Measurements from ENCODE around the gene MRPL14. TPM values are rescaled to one million over a fixed set of nuclear protein-coding genes. Genes with fewer than 3 reads are reported as not detected.

The MRPL14 gene
- 45.5 and 53.7 TPM in 2 replicates for total RNA-seq (ENCODE audit: low replicate concordance)
- long read RNA-seq, transcript MRPL14-201 (3 exons, 959 nt): major isoform, 19 of 21 reads
- long read RNA-seq, partial matches to known transcripts: 1 of 21 reads
- long read RNA-seq, other reads (novel, unspliced or antisense): 1 of 21 reads

- Mint-ChIP-seq H3K9me3 (no peaks in the 10 kb centered on the region), H3K27me3 (no peaks in the 10 kb centered on the region), H3K36me3 (peaks cover 4% of the 10 kb centered on the region), H3K4me1 (ENCODE audit: unreplicated experiment) (peaks cover 52% of the 10 kb centered on the region), H3K4me3 (peak within 1 kb of the TSS; percentile 99), H3K27ac (peak within 1 kb of the TSS; percentile 93)
- DNase-seq (ENCODE audit: extremely low spot score, unreplicated experiment): peak; percentile 96
- no peak for TF ChIP-seq CTCF (conservative IDR thresholded peaks at IDR 0.05)
Observed at GRCh38 chr6:44127186-44128019, at the start of gene MRPL14, which contains the start of gene TMEM63B. Gene MRPL14, minus strand, starts transcription at chr6:44127452. Its CDS starts 10,841 bp downstream, at chr6:44116611. Gene TMEM63B, plus strand, starts transcription at chr6:44127554. Its CDS starts 7,031 bp downstream, at chr6:44134585.

- Mint-ChIP-seq H3K27me3 (peaks cover 6% of the 10 kb centered on the region), H3K9me3 (no peaks in the 10 kb centered on the region), H3K4me3 (no peak overlapping the region), H3K27ac (no peak overlapping the region), H3K36me3 (no peaks in the 10 kb centered on the region), H3K4me1 (ENCODE audit: unreplicated experiment) (peaks cover 6% of the 10 kb centered on the region)
- TF ChIP-seq CTCF (conservative IDR thresholded peaks at IDR 0.05): no peak
- DNase-seq (ENCODE audit: extremely low spot score, unreplicated experiment): no peak
Observed at GRCh38 chr6:44176130-44176761, 49.0 kb upstream of the MRPL14 start.

- Mint-ChIP-seq H3K27me3 (peaks cover 10% of the 10 kb centered on the region), H3K27ac (peak overlapping the region; percentile 55), H3K9me3 (no peaks in the 10 kb centered on the region), H3K4me3 (no peak overlapping the region), H3K36me3 (no peaks in the 10 kb centered on the region), H3K4me1 (ENCODE audit: unreplicated experiment) (peaks cover 6% of the 10 kb centered on the region)
- DNase-seq (ENCODE audit: extremely low spot score, unreplicated experiment): peak; percentile 82
- peak; percentile 93 for TF ChIP-seq CTCF (conservative IDR thresholded peaks at IDR 0.05)
Observed at GRCh38 chr6:44172731-44173500, 45.7 kb upstream of the MRPL14 start.

- no peak for TF ChIP-seq CTCF (conservative IDR thresholded peaks at IDR 0.05)
- Mint-ChIP-seq H3K27ac (no peak overlapping the region), H3K9me3 (no peaks in the 10 kb centered on the region), H3K36me3 (no peaks in the 10 kb centered on the region), H3K4me1 (ENCODE audit: unreplicated experiment) (peaks cover 6% of the 10 kb centered on the region), H3K27me3 (peaks cover 10% of the 10 kb centered on the region), H3K4me3 (no peak overlapping the region)
- no peak for DNase-seq (ENCODE audit: extremely low spot score, unreplicated experiment)
Observed at GRCh38 chr6:44171899-44172546, 44.8 kb upstream of the MRPL14 start.

Data from type B pancreatic cell (in vitro differentiated cells).